Chondrocyte (in vitro differentiated cells): Measurements from ENCODE around the gene C14orf93. TPM values are rescaled to one million over a fixed set of nuclear protein-coding genes. Genes with fewer than 3 reads are reported as not detected.

Experiments used
- DNase-seq: peaks from one replicate; pipeline ENCODE4 v3.0.0; 2021; ENCODE audit warnings: mixed read lengths, low spot score
- H3K27ac Mint-ChIP-seq: one replicate; pipeline ENCODE4 v1.8.0; 2021; ENCODE audit warnings: mild to moderate bottlenecking, moderate library complexity, mixed read lengths; ENCODE audit not compliant: unreplicated experiment
- H3K27me3 Mint-ChIP-seq: 2 replicates; pipeline ENCODE4 v1.8.0; 2021; ENCODE audit warnings: low read depth, mixed read lengths
- H3K36me3 Mint-ChIP-seq: 2 replicates; pipeline ENCODE4 v1.8.0; 2021; ENCODE audit warnings: low read depth, mixed read lengths
- H3K4me1 Mint-ChIP-seq: 2 replicates; pipeline ENCODE4 v1.8.0; 2021; ENCODE audit warnings: low read depth, mild to moderate bottlenecking, mixed read lengths
- H3K4me3 Mint-ChIP-seq: one replicate; pipeline ENCODE4 v1.8.0; 2021; ENCODE audit warnings: mild to moderate bottlenecking, moderate library complexity, mixed read lengths; ENCODE audit not compliant: unreplicated experiment
- H3K9me3 Mint-ChIP-seq: 2 replicates; pipeline ENCODE4 v1.8.0; 2021; ENCODE audit warnings: low read depth, mixed read lengths
- total RNA-seq: library from RNA; stranded (reverse); gene quantifications from 3 replicates; pipeline ENCODE4 v1.2.1, GENCODE V29; 2021
- TF ChIP-seq, protein P1 (sequence below): fragments of 200-600 bp; sonication (generic); IDR thresholded peaks from 2 replicates; pipeline ENCODE4 v1.5.0; 2021; ENCODE audit warnings: antibody characterized with exemption, mild to moderate bottlenecking, moderate library complexity

The C14orf93 gene
- total RNA-seq, 1 donor from 2014 or later = 6.0 TPM

- TF ChIP-seq, protein P1, sequence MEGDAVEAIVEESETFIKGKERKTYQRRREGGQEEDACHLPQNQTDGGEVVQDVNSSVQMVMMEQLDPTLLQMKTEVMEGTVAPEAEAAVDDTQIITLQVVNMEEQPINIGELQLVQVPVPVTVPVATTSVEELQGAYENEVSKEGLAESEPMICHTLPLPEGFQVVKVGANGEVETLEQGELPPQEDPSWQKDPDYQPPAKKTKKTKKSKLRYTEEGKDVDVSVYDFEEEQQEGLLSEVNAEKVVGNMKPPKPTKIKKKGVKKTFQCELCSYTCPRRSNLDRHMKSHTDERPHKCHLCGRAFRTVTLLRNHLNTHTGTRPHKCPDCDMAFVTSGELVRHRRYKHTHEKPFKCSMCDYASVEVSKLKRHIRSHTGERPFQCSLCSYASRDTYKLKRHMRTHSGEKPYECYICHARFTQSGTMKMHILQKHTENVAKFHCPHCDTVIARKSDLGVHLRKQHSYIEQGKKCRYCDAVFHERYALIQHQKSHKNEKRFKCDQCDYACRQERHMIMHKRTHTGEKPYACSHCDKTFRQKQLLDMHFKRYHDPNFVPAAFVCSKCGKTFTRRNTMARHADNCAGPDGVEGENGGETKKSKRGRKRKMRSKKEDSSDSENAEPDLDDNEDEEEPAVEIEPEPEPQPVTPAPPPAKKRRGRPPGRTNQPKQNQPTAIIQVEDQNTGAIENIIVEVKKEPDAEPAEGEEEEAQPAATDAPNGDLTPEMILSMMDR = no peak
- H3K27me3 Mint-ChIP-seq = no peaks in the 10 kb centered on the region
- no peak overlapping the region for H3K4me3 Mint-ChIP-seq
- H3K27ac Mint-ChIP-seq = no peak overlapping the region
- no peaks in the 10 kb centered on the region for H3K9me3 Mint-ChIP-seq
- H3K4me1 Mint-ChIP-seq = peaks cover 14% of the 10 kb centered on the region
- DNase-seq = no peak
- H3K36me3 Mint-ChIP-seq = no peaks in the 10 kb centered on the region
Observed at GRCh38 chr14:23052671-23053070, 42.7 kb upstream of the C14orf93 start.

DNA sequence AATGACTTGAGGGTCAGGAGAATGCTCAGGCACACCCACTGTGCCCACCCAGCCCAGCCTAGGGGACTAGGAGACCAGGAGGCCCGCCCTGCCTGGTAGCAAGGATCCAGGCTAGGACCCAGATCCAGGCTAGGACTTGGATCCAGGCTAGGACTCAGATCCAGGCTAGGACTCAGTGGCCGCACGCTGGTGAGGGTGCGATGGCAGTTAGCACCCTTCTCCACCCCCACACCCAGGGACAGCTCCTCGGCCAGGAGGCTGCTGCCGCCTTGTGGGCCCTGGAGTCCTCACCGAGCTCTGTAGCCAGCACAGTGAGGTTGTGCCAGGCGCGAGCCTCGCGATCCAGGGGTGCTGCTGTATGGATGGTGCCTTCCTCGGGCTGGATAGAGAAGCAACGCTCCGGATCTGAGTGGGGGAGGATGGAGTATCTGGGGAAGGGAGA lies 42.3 kb upstream of the C14orf93 start:
- no peak overlapping the region for H3K27ac Mint-ChIP-seq
- no peak for DNase-seq
- H3K36me3 Mint-ChIP-seq = peaks cover 2% of the 10 kb centered on the region
- TF ChIP-seq, protein P1 = no peak
- no peak overlapping the region for H3K4me3 Mint-ChIP-seq
- no peaks in the 10 kb centered on the region for H3K9me3 Mint-ChIP-seq
- H3K27me3 Mint-ChIP-seq = no peaks in the 10 kb centered on the region
- H3K4me1 Mint-ChIP-seq = peaks cover 18% of the 10 kb centered on the region

DNA sequence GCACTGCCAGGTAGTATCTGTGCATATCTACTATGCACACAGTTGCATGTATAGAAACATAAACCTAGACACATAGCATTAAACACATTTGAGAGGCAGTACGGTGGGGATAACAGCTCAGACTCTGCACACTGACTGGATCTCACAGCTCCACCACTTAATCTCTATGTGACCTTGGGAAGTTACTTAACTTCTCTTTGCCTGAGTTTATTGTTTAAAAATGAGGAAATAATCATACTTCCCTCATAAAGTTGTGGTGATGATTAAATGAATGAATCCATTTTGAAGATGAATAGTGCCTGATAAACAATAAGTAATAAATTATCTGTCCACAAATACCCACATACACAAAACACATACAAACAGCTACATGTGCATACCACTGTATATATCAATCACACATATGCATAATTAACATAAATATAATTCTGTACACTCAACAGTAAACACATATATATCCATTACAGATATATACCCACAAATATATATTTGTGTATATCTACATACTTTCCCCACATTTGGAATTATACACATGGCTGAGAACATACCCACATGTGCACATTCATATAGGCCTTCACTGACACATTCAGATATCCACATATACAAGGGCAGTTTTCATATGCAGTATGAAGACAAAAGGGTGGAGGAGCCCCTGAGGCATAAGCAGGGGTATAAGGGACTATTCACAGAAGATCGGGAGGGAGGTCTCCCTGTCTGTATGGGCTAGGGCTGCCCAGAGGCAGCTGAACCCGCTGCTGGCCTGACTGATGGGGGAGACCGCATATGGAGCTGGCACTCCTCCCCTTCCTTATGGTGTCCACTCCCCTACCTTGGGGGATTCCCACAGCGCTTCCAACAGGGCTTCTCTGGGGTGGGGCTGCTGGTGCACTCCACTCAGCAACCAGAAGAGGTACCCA lies 41.5 kb upstream of the C14orf93 start:
- DNase-seq = no peak
- H3K9me3 Mint-ChIP-seq = no peaks in the 10 kb centered on the region
- TF ChIP-seq, protein P1 = no peak
- no peak overlapping the region for H3K27ac Mint-ChIP-seq
- H3K4me1 Mint-ChIP-seq = peaks cover 14% of the 10 kb centered on the region
- no peaks in the 10 kb centered on the region for H3K27me3 Mint-ChIP-seq
- H3K4me3 Mint-ChIP-seq = no peak overlapping the region
- H3K36me3 Mint-ChIP-seq = peaks cover 2% of the 10 kb centered on the region

- Mint-ChIP-seq H3K27me3 (no peaks in the 10 kb centered on the region), H3K9me3 (no peaks in the 10 kb centered on the region), H3K36me3 (peaks cover 2% of the 10 kb centered on the region), H3K4me3 (no peak overlapping the region), H3K27ac (no peak overlapping the region), H3K4me1 (peaks cover 7% of the 10 kb centered on the region)
- TF ChIP-seq, protein P1 = no peak
- DNase-seq = no peak
Observed at GRCh38 chr14:23049011-23049410, 39.1 kb upstream of the C14orf93 start.

- TF ChIP-seq, protein P1 = no peak
- peaks cover 2% of the 10 kb centered on the region for H3K36me3 Mint-ChIP-seq
- no peak for DNase-seq
- H3K27ac Mint-ChIP-seq = no peak overlapping the region
- no peak overlapping the region for H3K4me3 Mint-ChIP-seq
- H3K9me3 Mint-ChIP-seq = no peaks in the 10 kb centered on the region
- no peaks in the 10 kb centered on the region for H3K27me3 Mint-ChIP-seq
- H3K4me1 Mint-ChIP-seq = peaks cover 7% of the 10 kb centered on the region
Observed at GRCh38 chr14:23047751-23048693, 38.1 kb upstream of the C14orf93 start.
